Liver (tissue), 9 donors: ENCODE results near the gene PLA2R1. TPM values are rescaled to one million over a fixed set of nuclear protein-coding genes. Genes with fewer than 3 reads are reported as not detected.

ENCODE experiments used
- DNase-seq: peaks from one replicate; pipeline ENCODE4 v3.0.0-alpha.2; 2017; ENCODE audit warnings: low spot score
- H3K27ac ChIP-seq, 2 donors: one replicate each; pipeline ENCODE4 v1.7.0; 2013; ENCODE audit warnings: inconsistent platforms in 2 of 2, low read length in 2 of 2, control low read depth in 1 of 2, low read depth in 1 of 2, mild to moderate bottlenecking in 1 of 2
- H3K27me3 ChIP-seq, 4 donors: one replicate each; pipeline versions ENCODE4 v1.6.1 to v1.7.0; 2013; ENCODE audit warnings: low read length in 3 of 4, inconsistent platforms in 1 of 4, mild to moderate bottlenecking in 1 of 4, moderate library complexity in 1 of 4; ENCODE audit not compliant: control insufficient read depth in 4 of 4, insufficient read depth in 4 of 4
- H3K36me3 ChIP-seq, 4 donors: one replicate each; pipeline versions ENCODE4 v1.6.1 to v1.7.0; 2013; ENCODE audit warnings: low read length in 3 of 4, mild to moderate bottlenecking in 3 of 4, low read depth in 1 of 4, moderate library complexity in 1 of 4; ENCODE audit not compliant: control insufficient read depth in 4 of 4, insufficient read depth in 3 of 4
- H3K4me1 ChIP-seq, 4 donors: one replicate each; pipeline versions ENCODE4 v1.6.1 to v1.7.0; 2013; ENCODE audit warnings: low read length in 3 of 4, mild to moderate bottlenecking in 3 of 4, moderate library complexity in 1 of 4; ENCODE audit not compliant: control insufficient read depth in 4 of 4, insufficient read depth in 4 of 4
- H3K4me3 ChIP-seq, 3 donors: one replicate each; pipeline versions ENCODE4 v1.6.1 to v1.7.0; 2013; ENCODE audit warnings: low read length in 3 of 3, control low read depth in 1 of 3, low read depth in 1 of 3, mild to moderate bottlenecking in 1 of 3
- H3K9ac ChIP-seq, 2 donors: one replicate each; pipeline ENCODE4 v1.7.0; 2013; ENCODE audit warnings: low read length in 2 of 2, mild to moderate bottlenecking in 2 of 2, moderate library complexity in 2 of 2, control low read depth in 1 of 2, low read depth in 1 of 2
- H3K9me3 ChIP-seq, 4 donors: one replicate each; pipeline versions ENCODE4 v1.6.1 to v1.7.0; 2013; ENCODE audit warnings: low read length in 3 of 4; ENCODE audit not compliant: control insufficient read depth in 4 of 4
- EGR1 ChIP-seq, 2 donors: IDR thresholded peaks; 2 replicates each; pipeline ENCODE4 v1.6.1; 2016 to 2018; ENCODE audit warnings: antibody characterized with exemption in 2 of 2, low read depth in 2 of 2
- FOXA1 ChIP-seq: IDR thresholded peaks from 2 replicates; pipeline ENCODE4 v1.6.1; 2016; ENCODE audit warnings: antibody characterized with exemption
- FOXA2 ChIP-seq: IDR thresholded peaks from 2 replicates; pipeline ENCODE4 v1.6.1; 2016; ENCODE audit warnings: antibody characterized with exemption
- GABPA ChIP-seq, 2 donors: IDR thresholded peaks in 1 of 2; conservative IDR thresholded peaks in 1 of 2; 2 replicates each; pipeline ENCODE4 v1.6.1; 2016; ENCODE audit warnings: antibody characterized with exemption in 2 of 2, mild to moderate bottlenecking in 1 of 2, moderate library complexity in 1 of 2
- HNF4A ChIP-seq, 2 donors: conservative IDR thresholded peaks; 2 replicates each; pipeline ENCODE4 v1.6.1; 2016; ENCODE audit warnings: antibody characterized with exemption in 2 of 2, mild to moderate bottlenecking in 2 of 2
- HNF4G ChIP-seq: IDR thresholded peaks from 2 replicates; pipeline ENCODE4 v1.6.1; 2016; ENCODE audit warnings: antibody characterized with exemption
- JUND ChIP-seq, 2 donors: IDR thresholded peaks; 2 replicates each; pipeline ENCODE4 v1.6.1; 2016; ENCODE audit warnings: antibody characterized with exemption in 2 of 2
- NR2F2 ChIP-seq: IDR thresholded peaks from 2 replicates; pipeline ENCODE4 v1.6.1; 2016; ENCODE audit warnings: antibody characterized with exemption
- RAD21 ChIP-seq, 2 donors: IDR thresholded peaks; 2 replicates each; pipeline ENCODE4 v1.6.1; 2016; ENCODE audit warnings: antibody characterized with exemption in 2 of 2, mild to moderate bottlenecking in 2 of 2
- RXRA ChIP-seq, 2 donors: IDR thresholded peaks; 2 replicates each; pipeline ENCODE4 v1.6.1; 2017 to 2018; ENCODE audit warnings: antibody characterized with exemption in 2 of 2, mild to moderate bottlenecking in 1 of 2
- SP1 ChIP-seq: IDR thresholded peaks from 2 replicates; pipeline ENCODE4 v1.6.1; 2018; ENCODE audit warnings: antibody characterized with exemption, mild to moderate bottlenecking
- TAF1 ChIP-seq: conservative IDR thresholded peaks from 2 replicates; pipeline ENCODE4 v1.6.1; 2016; ENCODE audit warnings: antibody characterized with exemption, mild to moderate bottlenecking
- YY1 ChIP-seq: IDR thresholded peaks from 2 replicates; pipeline ENCODE4 v1.6.1; 2016; ENCODE audit warnings: antibody characterized with exemption, mild to moderate bottlenecking
- WGBS: extraction: QIAGEN DNeasy Blood & Tissue Kit; methylation state at CpG from one replicate; pipeline ENCODE4 v1.1.7; 2013; 5-methylcytosine and 5-hydroxymethylcytosine counted together
- polyA plus RNA-seq, 2 donors: library from polyadenylated mRNA; stranded (reverse) in 1 of 2; unstranded in 1 of 2; fragments of 200-250 nt in 1 of 2; fragments of >200 nt in 1 of 2; fragmentation: Nextera tagmentation in 1 of 2; extraction: Ambion mirVana in 1 of 2; gene quantifications; one replicate each; pipeline versions ENCODE4 v1.2.1 to v1.2.3, GENCODE V29; 2013 to 2015
- total RNA-seq, 2 donors: library from RNA; depleted of rRNA; stranded (reverse); fragments of >200 nt; gene quantifications; one replicate each; pipeline ENCODE4 v1.2.3, GENCODE V29; 2014
- TF ChIP-seq, protein P1 (sequence below): IDR thresholded peaks from 2 replicates; pipeline ENCODE4 v1.6.1; 2016; ENCODE audit warnings: antibody characterized with exemption
- TF ChIP-seq, protein P2 (sequence below): IDR thresholded peaks from 2 replicates; pipeline ENCODE4 v1.6.1; 2016; ENCODE audit warnings: antibody characterized with exemption
- TF ChIP-seq, protein P3 (sequence below): IDR thresholded peaks from 2 replicates; pipeline ENCODE4 v1.6.1; 2016; ENCODE audit warnings: antibody characterized with exemption, mild to moderate bottlenecking
- TF ChIP-seq, protein P4 (sequence below): IDR thresholded peaks from 2 replicates; pipeline ENCODE4 v1.6.1; 2016; ENCODE audit warnings: antibody characterized with exemption
- TF ChIP-seq, protein P5 (sequence below): fragments of 150-350 bp; IDR thresholded peaks from 2 replicates; pipeline ENCODE4 v1.5.1; 2017; ENCODE audit warnings: improper control_type of control experiment, low read depth, low read length; ENCODE audit not compliant: missing input control
- donor health status: healthy.
- donor health status: healthy.
- donor health status: healthy.
- donor health status: healthy.
- donor health status: healthy.

The PLA2R1 gene
- total and polyA plus RNA-seq, 4 donors, result 0.61 to 2.3 (median 0.66) TPM

DNA sequence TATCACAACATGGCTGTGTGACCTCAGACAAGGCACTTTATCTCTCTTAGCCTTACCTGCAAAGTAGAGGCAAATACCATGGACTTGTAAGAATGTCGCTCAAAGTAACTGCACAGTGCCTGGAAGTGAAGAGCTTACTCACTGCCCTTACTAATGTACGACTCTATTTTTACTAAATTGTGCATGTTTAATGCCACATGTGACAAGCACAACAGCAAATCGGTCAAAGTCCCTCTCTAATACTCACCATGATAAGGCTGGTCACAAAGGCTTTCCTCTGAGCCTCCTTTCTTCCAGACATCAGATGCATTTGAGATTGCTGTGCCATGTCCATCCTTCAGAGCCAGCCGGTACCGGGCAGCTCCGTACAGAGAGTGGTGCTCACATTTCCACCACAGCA, 164.0 kb downstream of the PLA2R1 start:
- Histone ChIP-seq H3K9ac (no peak overlapping the region), H3K4me3 (no peak overlapping the region), H3K27me3 (no peaks in the 10 kb centered on the region), H3K36me3 (no peaks in the 10 kb centered on the region), H3K4me1 (peaks cover 0 to 1% (median 0%) of the 10 kb centered on the region in 4 donors), H3K27ac (no peak overlapping the region), H3K9me3 (no peaks in the 10 kb centered on the region)
- DNase-seq, result no peak
- no peak for TF ChIP-seq FOXA2
- TF ChIP-seq HNF4A (conservative IDR thresholded peaks at IDR 0.05), result no peak
- no peak for TF ChIP-seq HNF4G
- TF ChIP-seq, protein P1, sequence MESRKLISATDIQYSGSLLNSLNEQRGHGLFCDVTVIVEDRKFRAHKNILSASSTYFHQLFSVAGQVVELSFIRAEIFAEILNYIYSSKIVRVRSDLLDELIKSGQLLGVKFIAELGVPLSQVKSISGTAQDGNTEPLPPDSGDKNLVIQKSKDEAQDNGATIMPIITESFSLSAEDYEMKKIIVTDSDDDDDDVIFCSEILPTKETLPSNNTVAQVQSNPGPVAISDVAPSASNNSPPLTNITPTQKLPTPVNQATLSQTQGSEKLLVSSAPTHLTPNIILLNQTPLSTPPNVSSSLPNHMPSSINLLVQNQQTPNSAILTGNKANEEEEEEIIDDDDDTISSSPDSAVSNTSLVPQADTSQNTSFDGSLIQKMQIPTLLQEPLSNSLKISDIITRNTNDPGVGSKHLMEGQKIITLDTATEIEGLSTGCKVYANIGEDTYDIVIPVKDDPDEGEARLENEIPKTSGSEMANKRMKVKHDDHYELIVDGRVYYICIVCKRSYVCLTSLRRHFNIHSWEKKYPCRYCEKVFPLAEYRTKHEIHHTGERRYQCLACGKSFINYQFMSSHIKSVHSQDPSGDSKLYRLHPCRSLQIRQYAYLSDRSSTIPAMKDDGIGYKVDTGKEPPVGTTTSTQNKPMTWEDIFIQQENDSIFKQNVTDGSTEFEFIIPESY, result no peak
- no peak for TF ChIP-seq JUND (IDR thresholded peaks at IDR 0.05)
- no peak for TF ChIP-seq SP1
- TF ChIP-seq, protein P2, sequence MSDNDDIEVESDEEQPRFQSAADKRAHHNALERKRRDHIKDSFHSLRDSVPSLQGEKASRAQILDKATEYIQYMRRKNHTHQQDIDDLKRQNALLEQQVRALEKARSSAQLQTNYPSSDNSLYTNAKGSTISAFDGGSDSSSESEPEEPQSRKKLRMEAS, result no peak
- no peak for TF ChIP-seq RAD21 (IDR thresholded peaks at IDR 0.05)
- TF ChIP-seq NR2F2, result no peak
- TF ChIP-seq, protein P3, sequence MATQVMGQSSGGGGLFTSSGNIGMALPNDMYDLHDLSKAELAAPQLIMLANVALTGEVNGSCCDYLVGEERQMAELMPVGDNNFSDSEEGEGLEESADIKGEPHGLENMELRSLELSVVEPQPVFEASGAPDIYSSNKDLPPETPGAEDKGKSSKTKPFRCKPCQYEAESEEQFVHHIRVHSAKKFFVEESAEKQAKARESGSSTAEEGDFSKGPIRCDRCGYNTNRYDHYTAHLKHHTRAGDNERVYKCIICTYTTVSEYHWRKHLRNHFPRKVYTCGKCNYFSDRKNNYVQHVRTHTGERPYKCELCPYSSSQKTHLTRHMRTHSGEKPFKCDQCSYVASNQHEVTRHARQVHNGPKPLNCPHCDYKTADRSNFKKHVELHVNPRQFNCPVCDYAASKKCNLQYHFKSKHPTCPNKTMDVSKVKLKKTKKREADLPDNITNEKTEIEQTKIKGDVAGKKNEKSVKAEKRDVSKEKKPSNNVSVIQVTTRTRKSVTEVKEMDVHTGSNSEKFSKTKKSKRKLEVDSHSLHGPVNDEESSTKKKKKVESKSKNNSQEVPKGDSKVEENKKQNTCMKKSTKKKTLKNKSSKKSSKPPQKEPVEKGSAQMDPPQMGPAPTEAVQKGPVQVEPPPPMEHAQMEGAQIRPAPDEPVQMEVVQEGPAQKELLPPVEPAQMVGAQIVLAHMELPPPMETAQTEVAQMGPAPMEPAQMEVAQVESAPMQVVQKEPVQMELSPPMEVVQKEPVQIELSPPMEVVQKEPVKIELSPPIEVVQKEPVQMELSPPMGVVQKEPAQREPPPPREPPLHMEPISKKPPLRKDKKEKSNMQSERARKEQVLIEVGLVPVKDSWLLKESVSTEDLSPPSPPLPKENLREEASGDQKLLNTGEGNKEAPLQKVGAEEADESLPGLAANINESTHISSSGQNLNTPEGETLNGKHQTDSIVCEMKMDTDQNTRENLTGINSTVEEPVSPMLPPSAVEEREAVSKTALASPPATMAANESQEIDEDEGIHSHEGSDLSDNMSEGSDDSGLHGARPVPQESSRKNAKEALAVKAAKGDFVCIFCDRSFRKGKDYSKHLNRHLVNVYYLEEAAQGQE, result no peak
- no peak for TF ChIP-seq GABPA (IDR thresholded peaks at IDR 0.05 in 1 of 2, conservative IDR thresholded peaks at IDR 0.05 in 1 of 2)
- TF ChIP-seq RXRA (IDR thresholded peaks at IDR 0.05), result no peak
- TF ChIP-seq, protein P4, sequence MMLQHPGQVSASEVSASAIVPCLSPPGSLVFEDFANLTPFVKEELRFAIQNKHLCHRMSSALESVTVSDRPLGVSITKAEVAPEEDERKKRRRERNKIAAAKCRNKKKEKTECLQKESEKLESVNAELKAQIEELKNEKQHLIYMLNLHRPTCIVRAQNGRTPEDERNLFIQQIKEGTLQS, result no peak
- no peak for TF ChIP-seq EGR1 (IDR thresholded peaks at IDR 0.05; ENCODE audit: low read depth in 2 of 2)
- no peak for TF ChIP-seq TAF1
- no peak for TF ChIP-seq YY1
- WGBS, result 85% methylated on average over 6 of the region's 6 CpGs

DNA sequence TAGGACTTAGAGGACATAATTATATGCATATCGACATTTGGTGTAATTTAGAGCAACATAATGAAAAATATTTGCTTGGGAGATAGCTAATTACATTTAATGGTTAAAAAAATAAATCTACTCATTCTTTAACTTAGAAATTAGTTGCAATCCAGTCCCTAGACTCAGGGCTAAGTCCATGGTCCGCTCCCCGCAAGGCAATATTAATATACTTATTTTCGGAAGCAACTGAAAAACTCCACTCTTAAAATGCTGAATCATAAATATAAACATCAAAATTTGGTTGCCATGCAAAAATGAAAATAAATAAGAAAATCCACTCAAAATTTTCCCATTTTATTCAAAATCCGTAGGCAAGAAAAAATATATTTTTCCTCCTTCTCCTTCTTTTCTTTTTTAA, 164.7 kb downstream of the PLA2R1 start:
- no peaks in the 10 kb centered on the region for H3K36me3 ChIP-seq

More for the DNA sequence above, 164.7 kb downstream of the PLA2R1 start:
- TF ChIP-seq, protein P2, result no peak
- TF ChIP-seq FOXA2 (no peak), JUND (IDR thresholded peaks at IDR 0.05) (no peak), RXRA (IDR thresholded peaks at IDR 0.05) (no peak), NR2F2 (no peak), RAD21 (IDR thresholded peaks at IDR 0.05) (no peak), HNF4A (conservative IDR thresholded peaks at IDR 0.05) (no peak), YY1 (no peak), SP1 (no peak), FOXA1 (no peak), GABPA (IDR thresholded peaks at IDR 0.05 in 1 of 2, conservative IDR thresholded peaks at IDR 0.05 in 1 of 2) (no peak), EGR1 (IDR thresholded peaks at IDR 0.05; ENCODE audit: low read depth in 2 of 2) (no peak), TAF1 (no peak)
- TF ChIP-seq, protein P1, result no peak
- TF ChIP-seq, protein P4, result no peak
- TF ChIP-seq, protein P5, sequence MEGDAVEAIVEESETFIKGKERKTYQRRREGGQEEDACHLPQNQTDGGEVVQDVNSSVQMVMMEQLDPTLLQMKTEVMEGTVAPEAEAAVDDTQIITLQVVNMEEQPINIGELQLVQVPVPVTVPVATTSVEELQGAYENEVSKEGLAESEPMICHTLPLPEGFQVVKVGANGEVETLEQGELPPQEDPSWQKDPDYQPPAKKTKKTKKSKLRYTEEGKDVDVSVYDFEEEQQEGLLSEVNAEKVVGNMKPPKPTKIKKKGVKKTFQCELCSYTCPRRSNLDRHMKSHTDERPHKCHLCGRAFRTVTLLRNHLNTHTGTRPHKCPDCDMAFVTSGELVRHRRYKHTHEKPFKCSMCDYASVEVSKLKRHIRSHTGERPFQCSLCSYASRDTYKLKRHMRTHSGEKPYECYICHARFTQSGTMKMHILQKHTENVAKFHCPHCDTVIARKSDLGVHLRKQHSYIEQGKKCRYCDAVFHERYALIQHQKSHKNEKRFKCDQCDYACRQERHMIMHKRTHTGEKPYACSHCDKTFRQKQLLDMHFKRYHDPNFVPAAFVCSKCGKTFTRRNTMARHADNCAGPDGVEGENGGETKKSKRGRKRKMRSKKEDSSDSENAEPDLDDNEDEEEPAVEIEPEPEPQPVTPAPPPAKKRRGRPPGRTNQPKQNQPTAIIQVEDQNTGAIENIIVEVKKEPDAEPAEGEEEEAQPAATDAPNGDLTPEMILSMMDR, result no peak
- WGBS, result 92% methylated on average over 5 of the region's 5 CpGs
- DNase-seq, result no peak
- Histone ChIP-seq H3K27me3 (no peaks in the 10 kb centered on the region), H3K4me1 (no peaks in the 10 kb centered on the region), H3K9me3 (no peaks in the 10 kb centered on the region), H3K4me3 (no peak overlapping the region), H3K9ac (no peak overlapping the region), H3K27ac (no peak overlapping the region)
